HG02571 (cell line): ENCODE data around the gene ZDHHC1.

Source experiments
- ATAC-seq: cut with Tn5 transposase; IDR thresholded peaks from one replicate; pipeline ENCODE4 v1.9.1; 2021; ENCODE audit warnings: mild to moderate bottlenecking, moderate library complexity; ENCODE audit not compliant: unreplicated experiment

The ZDHHC1 gene

GRCh38 chr16:67448580-67448979 is 32.3 kb upstream of the ZDHHC1 start:
- no peak for ATAC-seq

GRCh38 chr16:67447508-67448076 is 31.3 kb upstream of the ZDHHC1 start:
- no peak for ATAC-seq

- ATAC-seq, result no peak
These were observed 30.8 kb upstream of the ZDHHC1 start for GRCh38 chr16:67446968-67447507.

- ATAC-seq, result no peak
These were observed 29.9 kb upstream of the ZDHHC1 start for GRCh38 chr16:67445913-67446907.

GRCh38 chr16:67445441-67445912 is 29.2 kb upstream of the ZDHHC1 start:
- ATAC-seq, result no peak

- ATAC-seq, result no peak
These were observed 28.8 kb upstream of the ZDHHC1 start for GRCh38 chr16:67445126-67445426.

GRCh38 chr16:67444259-67445125 is 28.2 kb upstream of the ZDHHC1 start:
- no peak for ATAC-seq

GRCh38 chr16:67443265-67443664 is 27.0 kb upstream of the ZDHHC1 start:
- no peak for ATAC-seq

GRCh38 chr16:67442581-67443255 is 26.4 kb upstream of the ZDHHC1 start:
- no peak for ATAC-seq

GRCh38 chr16:67441907-67442306 is 25.6 kb upstream of the ZDHHC1 start:
- ATAC-seq, result no peak

GRCh38 chr16:67441271-67441753 is 25.0 kb upstream of the ZDHHC1 start:
- ATAC-seq, result no peak

- no peak for ATAC-seq
These were observed 22.6 kb upstream of the ZDHHC1 start for GRCh38 chr16:67438824-67439393.

GRCh38 chr16:67438098-67438791 is 22.0 kb upstream of the ZDHHC1 start:
- no peak for ATAC-seq

GRCh38 chr16:67437513-67437912 is 21.2 kb upstream of the ZDHHC1 start:
- ATAC-seq, result no peak

GRCh38 chr16:67436640-67437193 is 20.4 kb upstream of the ZDHHC1 start:
- ATAC-seq, result no peak

- ATAC-seq, result no peak
These were observed 19.5 kb upstream of the ZDHHC1 start for GRCh38 chr16:67435758-67436164.

- ATAC-seq, result no peak
These were observed 16.9 kb upstream of the ZDHHC1 start for GRCh38 chr16:67433131-67433719.

GRCh38 chr16:67432506-67432890 is 16.2 kb upstream of the ZDHHC1 start:
- ATAC-seq, result no peak
